GM19463 (cell line): ENCODE data around the gene ADH5.
"Not testable (repeated sequence)": the region's sequence is repeated elsewhere in the genome, so short reads cannot be mapped to it uniquely, and the experiment has no call there.

ENCODE experiments used
- ATAC-seq: cut with Tn5 transposase; IDR thresholded peaks from one replicate; pipeline ENCODE4 v1.9.1; 2021; ENCODE audit warnings: mild to moderate bottlenecking, moderate library complexity; ENCODE audit not compliant: unreplicated experiment

ADH5 gene

GRCh38 chr4:99088023-99088449 is 552 bp downstream of the ADH5 start:
- peak; percentile 21 for ATAC-seq

- no peak for ATAC-seq
Observed at GRCh38 chr4:99084595-99084994, 4.0 kb downstream of the ADH5 start.

DNA sequence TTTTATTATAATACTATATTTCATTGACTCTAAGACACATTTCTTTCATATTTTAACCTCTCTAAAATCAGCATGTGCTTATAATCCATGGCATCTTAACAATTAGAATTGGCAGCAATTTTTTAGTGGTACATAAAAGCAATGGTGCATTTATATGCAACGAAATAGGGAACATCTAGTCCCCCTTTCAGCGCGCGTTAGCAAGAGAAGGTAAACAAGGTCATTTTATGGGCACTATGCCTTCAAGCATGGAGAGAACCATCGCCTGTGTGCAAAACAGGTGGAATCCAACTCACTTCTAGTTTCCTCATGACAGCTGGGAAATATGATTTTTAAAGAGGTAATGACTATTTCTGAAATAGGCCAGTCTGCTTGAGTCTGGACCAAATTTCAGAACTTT is 6.4 kb downstream of the ADH5 start:
- no peak for ATAC-seq

GRCh38 chr4:99080869-99081268 is 7.7 kb downstream of the ADH5 start:
- not testable (repeated sequence) for ATAC-seq

- no peak for ATAC-seq
Observed at GRCh38 chr4:99079625-99080295, 8.8 kb downstream of the ADH5 start.

DNA sequence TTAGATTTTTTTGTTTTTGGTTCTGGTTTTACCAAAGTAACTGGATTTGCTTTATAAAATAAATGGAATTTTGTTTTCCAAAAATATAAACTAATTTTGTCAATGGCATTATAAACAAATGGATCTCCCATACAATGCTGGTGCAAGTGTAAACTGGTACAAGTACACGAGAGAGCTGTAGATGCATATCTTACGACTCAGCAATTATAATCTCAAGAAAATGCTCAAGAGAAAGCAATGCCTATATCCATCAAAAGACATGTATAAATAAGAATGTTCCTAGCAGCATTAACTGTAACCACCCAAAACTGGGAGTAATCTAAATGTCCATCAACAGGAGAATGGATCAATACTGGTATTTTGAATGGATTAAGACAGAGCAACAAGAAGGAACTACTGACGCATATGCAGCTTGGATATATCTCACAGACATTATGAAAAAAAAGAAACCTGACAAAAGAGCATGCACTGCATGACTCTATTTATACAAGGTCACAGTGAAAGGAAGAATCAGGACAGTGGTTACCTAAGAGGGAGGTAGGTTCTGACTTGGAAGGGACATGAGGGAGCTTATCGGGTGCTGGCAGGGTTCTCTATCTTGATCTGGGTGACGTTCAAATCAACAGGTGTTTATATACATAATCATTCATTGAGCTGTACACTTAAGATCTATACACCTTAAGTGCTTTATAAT is 9.5 kb downstream of the ADH5 start:
- ATAC-seq: no peak

DNA sequence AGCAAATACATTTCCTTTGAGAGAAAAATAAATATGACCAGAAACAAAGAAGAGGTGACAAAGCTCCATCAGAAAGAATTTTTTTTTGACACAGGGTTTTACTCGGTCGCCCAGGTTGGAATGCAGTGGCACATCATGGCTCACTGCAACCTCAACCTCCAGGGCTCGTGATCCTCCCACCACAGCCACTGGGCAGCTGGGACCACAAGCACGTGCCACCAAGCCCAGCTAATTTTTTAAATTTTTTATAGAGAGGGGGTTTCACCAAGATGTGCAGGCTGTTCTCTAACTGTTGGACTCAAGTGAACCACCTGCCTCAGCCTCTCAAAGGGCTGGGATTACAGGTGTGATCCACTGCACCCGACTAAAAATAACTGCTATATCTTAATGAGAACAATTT is 10.3 kb downstream of the ADH5 start:
- no peak for ATAC-seq

GRCh38 chr4:99077177-99077576 is 11.4 kb downstream of the ADH5 start:
- no peak for ATAC-seq

DNA sequence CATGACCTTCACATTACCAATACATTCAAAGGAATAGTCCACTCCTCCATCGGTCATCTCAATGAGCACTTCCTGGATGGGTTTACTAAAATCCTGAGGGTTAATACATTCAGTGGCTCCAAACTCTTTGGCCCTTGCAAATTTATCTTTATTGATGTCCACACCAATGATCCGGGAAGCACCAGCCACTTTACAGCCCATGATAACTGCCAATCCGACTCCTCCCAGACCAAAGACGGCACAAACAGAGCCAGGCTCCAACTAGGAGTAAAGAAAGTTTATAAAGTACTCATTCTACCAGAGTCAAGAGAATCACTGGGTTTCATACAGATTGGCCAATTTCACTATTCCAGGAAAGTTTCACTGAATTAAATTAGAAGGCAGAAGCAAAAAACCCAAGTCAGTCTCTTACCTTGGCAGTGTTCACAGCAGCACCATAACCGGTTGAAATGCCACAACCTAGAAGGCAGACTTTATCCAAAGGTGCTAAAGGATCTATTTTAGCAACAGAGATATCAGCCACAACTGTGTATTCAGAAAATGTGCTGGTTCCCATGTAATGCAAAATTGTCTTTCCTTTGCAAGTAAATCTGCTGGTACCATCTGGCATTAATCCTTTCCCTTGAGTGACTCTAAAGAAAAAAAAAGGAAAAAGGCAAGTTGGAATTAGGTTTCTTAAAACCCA is 12.2 kb downstream of the ADH5 start:
- no peak for ATAC-seq

GRCh38 chr4:99074816-99075215 is 13.8 kb downstream of the ADH5 start:
- ATAC-seq: no peak

GRCh38 chr4:99071159-99071558 is 17.4 kb downstream of the ADH5 start:
- ATAC-seq: no peak

- no peak for ATAC-seq
Observed at GRCh38 chr4:99067617-99068016, 21.0 kb downstream of the ADH5 start.

DNA sequence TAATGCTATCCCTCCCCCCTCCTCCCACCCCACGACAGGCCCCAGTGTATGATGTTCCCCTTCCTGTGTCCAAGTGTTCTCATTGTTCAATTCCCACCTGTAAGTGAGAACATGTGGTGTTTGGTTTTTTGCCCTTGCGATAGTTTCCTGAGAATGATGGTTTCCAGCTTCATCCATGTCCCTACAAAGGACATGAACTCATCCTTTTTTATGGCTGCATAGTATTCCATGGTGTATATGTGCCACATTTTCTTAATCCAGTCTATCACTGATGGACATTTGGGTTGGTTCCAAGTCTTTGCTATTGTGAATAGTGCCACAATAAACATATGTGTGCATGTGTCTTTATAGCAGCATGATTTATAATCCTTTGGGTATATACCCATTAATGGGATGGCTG is 23.1 kb downstream of the ADH5 start:
- not testable (repeated sequence) for ATAC-seq

DNA sequence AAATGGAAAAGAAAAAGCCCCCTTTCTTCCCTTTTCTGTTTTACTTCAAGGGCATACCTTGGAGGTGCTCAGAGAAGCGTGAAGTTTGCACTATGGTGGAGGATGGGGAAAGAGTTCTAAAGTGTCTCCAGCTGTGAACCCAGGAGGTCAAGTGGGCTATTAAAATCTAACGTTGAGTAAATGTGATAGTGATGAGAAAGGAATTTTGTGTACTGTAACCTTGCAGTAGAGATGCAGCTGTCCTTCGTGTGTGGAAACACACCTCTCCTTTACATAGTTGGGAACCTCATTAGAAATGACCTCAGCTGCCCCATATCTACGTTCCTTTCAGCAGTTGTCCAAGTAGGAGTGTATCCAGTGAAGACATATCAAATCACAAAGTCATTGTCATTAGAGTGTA is 26.5 kb downstream of the ADH5 start:
- ATAC-seq: no peak

DNA sequence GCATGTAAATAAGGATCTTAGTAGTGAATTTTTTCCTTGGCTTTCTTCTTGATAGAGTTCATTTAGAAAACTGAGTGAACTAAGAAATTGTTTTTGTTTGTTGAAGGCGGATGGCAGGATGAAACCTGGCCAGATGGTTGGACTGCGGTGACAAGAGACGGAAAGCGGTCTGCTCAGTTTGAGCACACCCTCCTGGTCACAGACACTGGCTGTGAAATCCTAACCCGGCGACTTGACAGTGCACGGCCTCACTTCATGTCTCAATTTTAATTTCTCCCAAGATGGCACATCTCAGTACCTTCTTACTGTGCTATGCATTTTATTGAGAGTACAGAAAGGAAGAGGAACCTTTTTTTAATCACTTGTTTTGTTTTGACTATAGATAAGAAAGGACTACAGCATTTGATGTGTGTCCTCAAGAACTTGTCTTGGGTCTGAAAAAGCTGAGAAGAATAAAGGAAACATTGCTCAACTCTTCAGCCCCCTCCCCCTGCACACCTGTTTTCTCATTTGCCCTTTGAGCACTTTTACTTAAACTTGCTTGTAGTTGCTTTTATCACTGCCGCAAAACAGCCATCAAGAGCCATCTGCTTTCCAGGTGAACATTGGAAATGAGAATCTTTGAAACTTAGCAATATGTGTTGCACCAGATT is 27.4 kb downstream of the ADH5 start:
- no peak for ATAC-seq

GRCh38 chr4:99059550-99059949 is 29.0 kb downstream of the ADH5 start:
- no peak for ATAC-seq

- no peak for ATAC-seq
Observed at GRCh38 chr4:99058228-99058627, 30.4 kb downstream of the ADH5 start.

DNA sequence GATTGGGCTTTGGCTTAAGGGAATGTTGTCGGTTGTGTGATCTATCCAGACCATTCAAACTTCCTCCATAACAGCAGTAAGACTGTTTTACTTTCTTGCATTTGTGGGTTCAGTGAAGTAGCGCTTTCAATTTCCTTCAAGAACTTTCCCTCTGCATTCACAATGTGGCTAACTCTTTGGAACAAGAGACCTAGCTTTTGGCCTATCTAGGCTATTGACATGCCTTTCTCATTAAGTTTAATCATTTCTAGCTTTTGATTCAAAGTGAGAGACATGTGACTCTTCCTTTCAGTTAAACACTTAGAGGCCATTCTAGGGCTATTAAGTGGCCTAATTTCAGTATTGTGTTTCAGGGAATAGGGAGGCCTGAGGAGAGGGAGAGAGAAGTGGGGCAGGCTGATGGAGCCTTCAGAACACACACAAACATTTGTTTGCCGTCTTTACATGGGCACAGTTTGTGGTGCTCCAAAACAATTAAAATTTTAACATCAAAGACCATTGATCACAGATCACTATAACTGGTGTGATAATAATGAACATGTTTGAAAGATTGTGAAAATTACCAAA is 34.1 kb downstream of the ADH5 start:
- ATAC-seq: peak; percentile 76

- no peak for ATAC-seq
Observed at GRCh38 chr4:99052902-99053301, 35.7 kb downstream of the ADH5 start.

DNA sequence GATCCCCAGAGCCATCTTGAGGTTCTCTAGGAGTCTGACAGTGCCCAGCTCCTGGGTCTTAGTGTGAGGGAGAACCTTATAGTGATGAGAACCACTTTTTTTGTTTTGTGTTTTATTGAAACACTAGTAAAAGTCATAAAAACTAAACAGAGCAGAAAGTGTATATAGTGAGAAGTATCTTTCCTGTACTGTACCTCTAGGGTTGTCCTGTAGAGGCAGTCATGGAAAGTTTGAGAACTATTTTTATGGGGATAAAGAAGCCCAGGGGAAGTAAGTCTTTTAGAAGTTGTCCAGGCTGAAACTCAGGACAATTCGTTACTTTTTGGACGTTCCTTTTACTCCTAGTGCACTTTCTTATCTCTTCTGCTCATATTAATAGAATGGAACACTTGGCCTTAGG is 40.9 kb downstream of the ADH5 start:
- ATAC-seq: no peak

DNA sequence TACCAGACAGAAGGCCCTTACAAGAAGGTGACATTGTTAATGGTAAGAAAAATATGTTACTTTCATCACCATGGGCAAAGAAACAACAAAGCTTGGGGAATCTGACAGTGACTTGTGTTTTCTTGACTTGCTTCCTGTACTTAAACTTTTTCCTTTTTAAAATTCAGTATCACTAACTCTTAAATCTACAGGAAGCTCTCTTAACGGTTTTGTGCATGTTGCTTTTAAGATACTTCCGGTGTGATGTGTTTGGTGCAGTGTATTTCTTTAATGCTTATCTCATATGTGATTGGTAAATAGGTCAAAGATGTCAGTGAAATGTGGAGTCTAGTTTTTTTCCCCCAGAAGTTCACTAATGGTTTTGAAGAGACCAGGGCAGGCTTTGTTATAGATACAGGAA is 45.2 kb downstream of the ADH5 start:
- no peak for ATAC-seq
